ENCODE data around the gene KCNJ15.
"Not testable (repeated sequence)": the region's sequence is repeated elsewhere in the genome, so short reads cannot be mapped to it uniquely, and the experiment has no call there.

KCNJ15 gene

GRCh38 chr21:38244885-38245869 lies 11.6 kb upstream of the KCNJ15 start:
- DNase-seq = no peak

- no peak for DNase-seq
Observed at GRCh38 chr21:38246511-38246910, 10.3 kb upstream of the KCNJ15 start.

- not testable (repeated sequence) for DNase-seq
Observed at GRCh38 chr21:38247054-38247453, 9.7 kb upstream of the KCNJ15 start.

GRCh38 chr21:38247738-38248510 lies 8.9 kb upstream of the KCNJ15 start:
- no peak for DNase-seq

GRCh38 chr21:38249256-38249655 lies 7.5 kb upstream of the KCNJ15 start:
- DNase-seq = no peak

- DNase-seq = no peak
Observed at GRCh38 chr21:38249696-38250278, 7.0 kb upstream of the KCNJ15 start.

GRCh38 chr21:38250991-38251418 lies 5.8 kb upstream of the KCNJ15 start:
- no peak for DNase-seq

- no peak for DNase-seq
Observed at GRCh38 chr21:38254970-38255369, 1.8 kb upstream of the KCNJ15 start.

GRCh38 chr21:38255571-38256117 lies 1.1 kb upstream of the KCNJ15 start:
- DNase-seq = no peak

GRCh38 chr21:38257667-38258066 lies 876 bp downstream of the KCNJ15 start:
- DNase-seq = no peak

GRCh38 chr21:38258521-38259485 lies 2.0 kb downstream of the KCNJ15 start:
- no peak for DNase-seq

GRCh38 chr21:38259665-38260064 lies 2.9 kb downstream of the KCNJ15 start:
- no peak for DNase-seq

GRCh38 chr21:38260426-38260825 lies 3.6 kb downstream of the KCNJ15 start:
- no peak for DNase-seq

- DNase-seq = no peak
Observed at GRCh38 chr21:38261851-38262250, 5.1 kb downstream of the KCNJ15 start.

GRCh38 chr21:38263493-38263892 lies 6.7 kb downstream of the KCNJ15 start:
- DNase-seq = no peak

GRCh38 chr21:38264571-38264970 lies 7.8 kb downstream of the KCNJ15 start:
- DNase-seq = no peak

GRCh38 chr21:38265166-38265565 lies 8.4 kb downstream of the KCNJ15 start:
- DNase-seq = no peak

GRCh38 chr21:38266732-38267131 lies 9.9 kb downstream of the KCNJ15 start:
- no peak for DNase-seq

- DNase-seq = no peak
Observed at GRCh38 chr21:38267136-38267755, 10.5 kb downstream of the KCNJ15 start.

GRCh38 chr21:38267991-38268863 lies 11.4 kb downstream of the KCNJ15 start:
- no peak for DNase-seq
